Endodermal cell (in vitro differentiated cells): ENCODE data around the gene CNOT3. TPM values are rescaled to one million over a fixed set of nuclear protein-coding genes. Genes with fewer than 3 reads are reported as not detected.

ENCODE experiments used
- DNase-seq: peaks from one replicate; pipeline ENCODE4 v3.0.0-alpha.2; 2017
- H3K27ac ChIP-seq: 2 replicates; pipeline ENCODE4 v1.5.1; 2013; ENCODE audit warnings: mild to moderate bottlenecking, low read depth, low read length, moderate library complexity
- H3K27me3 ChIP-seq: 2 replicates; pipeline ENCODE4 v1.6.1; 2013; ENCODE audit warnings: mild to moderate bottlenecking, low read length, moderate library complexity; ENCODE audit not compliant: insufficient read depth, control insufficient read depth, poor library complexity, severe bottlenecking
- H3K36me3 ChIP-seq: 2 replicates; pipeline ENCODE4 v1.7.0; 2013; ENCODE audit warnings: mild to moderate bottlenecking, low read length, moderate library complexity; ENCODE audit not compliant: control insufficient read depth, insufficient read depth
- H3K4me1 ChIP-seq: one replicate; pipeline ENCODE4 v1.7.0; 2013; ENCODE audit warnings: low read length; ENCODE audit not compliant: control insufficient read depth, insufficient read depth
- H3K4me3 ChIP-seq: 2 replicates; pipeline ENCODE4 v1.5.1; 2013; ENCODE audit warnings: mild to moderate bottlenecking, low read length, moderate library complexity
- H3K9ac ChIP-seq: 2 replicates; pipeline ENCODE4 v1.6.1; 2013; ENCODE audit warnings: mild to moderate bottlenecking, low read length, moderate library complexity; ENCODE audit not compliant: poor library complexity, severe bottlenecking; ENCODE audit errors: extremely low read depth
- H3K9me3 ChIP-seq: 2 replicates; pipeline ENCODE4 v1.6.1; 2013; ENCODE audit warnings: mild to moderate bottlenecking, low read length, moderate library complexity; ENCODE audit not compliant: control insufficient read depth
- H3K27ac Mint-ChIP-seq: 2 replicates; pipeline ENCODE4 v1.8.0; 2020; ENCODE audit warnings: mixed read lengths
- H3K27me3 Mint-ChIP-seq: 2 replicates; pipeline ENCODE4 v1.8.0; 2021; ENCODE audit warnings: mild to moderate bottlenecking, mixed read lengths; ENCODE audit not compliant: insufficient read depth
- H3K36me3 Mint-ChIP-seq: 2 replicates; pipeline ENCODE4 v1.8.0; 2020; ENCODE audit warnings: low read depth, mixed read lengths
- H3K4me1 Mint-ChIP-seq: 2 replicates; pipeline ENCODE4 v1.8.0; 2020; ENCODE audit warnings: mixed read lengths
- H3K4me3 Mint-ChIP-seq: 2 replicates; pipeline ENCODE4 v1.8.0; 2020; ENCODE audit warnings: mild to moderate bottlenecking, moderate library complexity, mixed read lengths
- H3K9me3 Mint-ChIP-seq: 2 replicates; pipeline ENCODE4 v1.8.0; 2020; ENCODE audit warnings: mild to moderate bottlenecking, mixed read lengths
- WGBS, 2 experiments: methylation state at CpG; one replicate each; pipeline versions ENCODE4 v1.1.5 to v1.1.7; 2013; ENCODE audit warnings: missing lambda C conversion rate in 2 of 2, mixed read lengths in 1 of 2; ENCODE audit not compliant: insufficient coverage in 1 of 2, insufficient read length in 1 of 2; 5-methylcytosine and 5-hydroxymethylcytosine counted together
- total RNA-seq, 2 donors: library from RNA; stranded (reverse); fragmentation: NEBNext Ultra II Directional in 1 of 2; extraction: Animal tissue kit (Norgen Biotek cat#: 25700) in 1 of 2; gene quantifications; 2 replicates in 1 of 2; 3 replicates in 1 of 2; pipeline ENCODE4 v1.2.1, GENCODE V29; 2021
- TF ChIP-seq, protein P1 (sequence below): fragments of 200-600 bp; sonication (generic); conservative IDR thresholded peaks from 2 replicates; pipeline ENCODE4 v1.5.0; 2021; ENCODE audit warnings: antibody characterized with exemption, mild to moderate bottlenecking

The CNOT3 gene
- total RNA-seq, 2 donors from 2014 or later, result 78.9 to 82.7 TPM

DNA sequence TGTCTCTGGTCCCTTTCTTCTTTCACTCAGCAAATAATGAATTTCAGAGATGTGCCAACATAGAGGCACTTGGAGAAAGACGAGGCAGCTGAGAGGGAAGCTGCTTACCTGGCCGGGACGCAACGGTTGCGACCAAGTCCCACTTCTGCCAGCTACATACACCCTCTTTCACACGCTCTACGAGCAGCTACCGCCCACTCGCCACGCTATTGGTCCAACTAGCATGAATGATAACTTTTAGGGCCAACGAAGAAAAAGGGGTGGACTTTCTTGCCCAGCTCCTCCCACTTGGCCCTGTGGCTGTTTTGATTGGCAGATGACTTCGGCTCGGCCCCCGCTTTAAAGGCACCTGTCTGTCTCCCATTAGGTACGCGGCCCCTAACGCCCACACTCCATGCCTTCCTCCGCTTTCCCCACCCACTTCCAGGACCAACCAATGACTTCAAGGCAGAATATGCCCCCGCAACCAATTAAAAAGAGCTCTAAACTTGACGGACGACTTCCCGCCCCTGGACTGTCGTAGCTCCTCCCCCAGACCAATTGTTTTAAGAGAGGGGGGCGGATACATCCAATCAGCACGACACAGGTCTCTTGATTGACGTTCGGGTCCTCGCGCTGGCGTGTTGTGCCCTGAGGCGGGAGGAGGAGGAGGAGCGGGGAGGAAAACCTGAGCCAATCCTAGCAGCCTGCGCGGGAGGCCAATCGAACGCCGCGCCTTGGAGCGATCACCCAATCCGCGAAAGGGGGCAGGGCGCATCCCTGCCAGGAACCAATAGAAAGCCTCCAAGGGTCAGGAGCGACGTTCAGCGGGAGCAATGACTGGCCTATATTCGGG, 481 bp upstream of the CNOT3 start:
- Histone ChIP-seq H3K9ac (peak overlapping the region; percentile 98), H3K4me3 (peak overlapping the region; percentile 89), H3K9me3 (peaks cover 5% of the 10 kb centered on the region), H3K4me1 (peaks cover 11% of the 10 kb centered on the region), H3K27ac (peak overlapping the region; percentile 5), H3K36me3 (peaks cover 30% of the 10 kb centered on the region), H3K27me3 (no peaks in the 10 kb centered on the region)
- peaks cover 8% of the 10 kb centered on the region for H3K9me3 Mint-ChIP-seq
- H3K4me1 Mint-ChIP-seq, result peaks cover 31% of the 10 kb centered on the region
- TF ChIP-seq, protein P1, sequence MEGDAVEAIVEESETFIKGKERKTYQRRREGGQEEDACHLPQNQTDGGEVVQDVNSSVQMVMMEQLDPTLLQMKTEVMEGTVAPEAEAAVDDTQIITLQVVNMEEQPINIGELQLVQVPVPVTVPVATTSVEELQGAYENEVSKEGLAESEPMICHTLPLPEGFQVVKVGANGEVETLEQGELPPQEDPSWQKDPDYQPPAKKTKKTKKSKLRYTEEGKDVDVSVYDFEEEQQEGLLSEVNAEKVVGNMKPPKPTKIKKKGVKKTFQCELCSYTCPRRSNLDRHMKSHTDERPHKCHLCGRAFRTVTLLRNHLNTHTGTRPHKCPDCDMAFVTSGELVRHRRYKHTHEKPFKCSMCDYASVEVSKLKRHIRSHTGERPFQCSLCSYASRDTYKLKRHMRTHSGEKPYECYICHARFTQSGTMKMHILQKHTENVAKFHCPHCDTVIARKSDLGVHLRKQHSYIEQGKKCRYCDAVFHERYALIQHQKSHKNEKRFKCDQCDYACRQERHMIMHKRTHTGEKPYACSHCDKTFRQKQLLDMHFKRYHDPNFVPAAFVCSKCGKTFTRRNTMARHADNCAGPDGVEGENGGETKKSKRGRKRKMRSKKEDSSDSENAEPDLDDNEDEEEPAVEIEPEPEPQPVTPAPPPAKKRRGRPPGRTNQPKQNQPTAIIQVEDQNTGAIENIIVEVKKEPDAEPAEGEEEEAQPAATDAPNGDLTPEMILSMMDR, result no peak
- 0 to 1% methylated on average over 25 to 46 of the region's 46 CpGs for WGBS, 2 experiments
- peak overlapping the region; percentile 86 for H3K4me3 Mint-ChIP-seq
- peak; percentile 100 for DNase-seq
- peaks cover 20% of the 10 kb centered on the region for H3K36me3 Mint-ChIP-seq
- H3K27me3 Mint-ChIP-seq, result no peaks in the 10 kb centered on the region
- peak overlapping the region; percentile 94 for H3K27ac Mint-ChIP-seq

DNA sequence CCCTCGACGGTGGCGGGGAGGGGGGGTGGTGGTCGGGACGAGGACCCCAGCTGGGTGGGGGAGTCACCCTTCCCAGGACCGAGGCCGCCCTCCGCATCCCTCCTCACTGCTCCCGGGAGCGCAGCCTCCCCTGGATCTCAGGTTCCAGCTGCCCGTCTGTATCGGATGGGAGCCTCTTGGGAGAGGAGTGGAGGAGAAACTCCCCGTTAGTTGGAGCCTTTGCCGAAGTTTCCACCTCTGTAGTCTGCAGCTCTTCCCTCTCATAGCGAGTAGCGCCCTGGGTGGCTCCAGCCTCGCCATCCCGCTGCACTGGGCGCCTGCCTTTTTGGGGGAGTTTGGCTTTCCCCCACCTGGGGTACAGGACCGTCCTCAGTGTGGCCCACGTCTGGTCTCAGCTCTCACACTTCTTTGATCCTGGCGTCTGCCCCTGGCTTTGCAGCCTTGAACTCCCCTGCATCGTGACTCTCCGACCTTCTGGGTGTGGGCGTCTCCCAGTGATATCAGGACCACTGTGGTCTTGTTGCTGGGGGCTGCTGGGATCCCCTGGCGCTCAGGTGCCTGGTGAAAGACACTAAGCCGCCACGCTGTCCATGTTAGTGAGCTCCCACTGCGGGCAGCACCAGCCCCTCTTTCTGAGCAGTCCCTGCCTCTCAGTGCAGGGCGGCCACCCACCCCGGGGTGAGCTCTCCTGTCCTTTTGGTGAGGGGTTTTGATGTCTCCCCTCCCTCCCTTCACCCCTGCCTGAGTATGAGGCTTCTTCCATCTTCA, 1.1 kb downstream of the CNOT3 start:
- peak overlapping the region; percentile 86 for H3K4me3 ChIP-seq
- TF ChIP-seq, protein P1, result no peak
- peaks cover 30% of the 10 kb centered on the region for H3K36me3 Mint-ChIP-seq
- H3K9me3 Mint-ChIP-seq, result peaks cover 6% of the 10 kb centered on the region
- WGBS, 2 experiments, result 43 to 46% methylated on average over 22 to 26 of the region's 31 CpGs
- H3K4me1 ChIP-seq, result peaks cover 11% of the 10 kb centered on the region
- peak overlapping the region; percentile 94 for H3K27ac Mint-ChIP-seq
- peak overlapping the region; percentile 86 for H3K4me3 Mint-ChIP-seq
- H3K4me1 Mint-ChIP-seq, result peaks cover 31% of the 10 kb centered on the region
- H3K27ac ChIP-seq, result no peak overlapping the region
- no peaks in the 10 kb centered on the region for H3K27me3 ChIP-seq
- peaks cover 2% of the 10 kb centered on the region for H3K9me3 ChIP-seq
- no peaks in the 10 kb centered on the region for H3K27me3 Mint-ChIP-seq
- peak; percentile 58 for DNase-seq
- H3K36me3 ChIP-seq, result peaks cover 43% of the 10 kb centered on the region
- H3K9ac ChIP-seq, result peak overlapping the region; percentile 98

DNA sequence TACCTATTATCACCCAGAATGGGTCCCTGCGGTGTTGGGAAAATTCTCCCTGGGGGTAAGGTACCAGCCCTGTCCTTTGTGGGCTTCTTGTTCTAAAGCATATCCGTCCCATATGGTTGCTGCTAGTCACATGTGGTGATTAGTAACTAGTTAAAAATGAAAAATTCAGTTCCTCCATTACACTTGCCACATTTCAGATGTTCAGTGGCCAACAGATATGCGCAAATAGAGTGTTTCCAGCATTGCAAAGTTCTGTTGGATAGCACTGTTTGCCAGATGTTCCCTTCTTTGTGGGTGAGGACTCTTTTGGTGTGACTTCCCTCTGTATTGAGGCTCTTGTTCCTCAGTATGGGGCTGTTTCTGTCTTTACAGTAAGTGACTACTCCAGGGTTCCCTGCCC, 3.8 kb downstream of the CNOT3 start:
- H3K27me3 Mint-ChIP-seq, result no peaks in the 10 kb centered on the region
- TF ChIP-seq, protein P1, result no peak
- H3K4me3 ChIP-seq, result no peak overlapping the region
- peaks cover 48% of the 10 kb centered on the region for H3K36me3 Mint-ChIP-seq
- peaks cover 11% of the 10 kb centered on the region for H3K4me1 ChIP-seq
- no peaks in the 10 kb centered on the region for H3K9me3 ChIP-seq
- WGBS, 2 experiments, result 95 to 100% methylated on average over 1 to 3 of the region's 3 CpGs
- no peaks in the 10 kb centered on the region for H3K27me3 ChIP-seq
- H3K27ac Mint-ChIP-seq, result peak overlapping the region; percentile 76
- H3K9ac ChIP-seq, result no peak overlapping the region
- peaks cover 25% of the 10 kb centered on the region for H3K4me1 Mint-ChIP-seq
- no peaks in the 10 kb centered on the region for H3K9me3 Mint-ChIP-seq
- peaks cover 70% of the 10 kb centered on the region for H3K36me3 ChIP-seq
- H3K27ac ChIP-seq, result no peak overlapping the region
- no peak for DNase-seq
- no peak overlapping the region for H3K4me3 Mint-ChIP-seq
